HepG2 (cell line): ENCODE data around the gene HAUS7. TPM values are rescaled to one million over a fixed set of nuclear protein-coding genes. Genes with fewer than 3 reads are reported as not detected.

Experiments used
- ATAC-seq: fragments of 200-7000 bp; cut with Tn5 transposase; 3 replicates; pipeline ENCODE4 v1.9.1; 2020; ENCODE audit warnings: mild to moderate bottlenecking, moderate library complexity
- BruUV-seq: library from RNA; stranded (reverse); fragments of 400-500 nt; replicated peaks from 2 replicates; lab custom pipeline; 2021; lab: Mats Ljungman, UMichigan
- CTCF ChIA-PET: fragments of 300-600 bp; formaldehyde crosslinking; extraction: SDS; loops from one replicate; lab custom pipeline; 2021; ENCODE audit warnings: low total read pairs, inconsistent platforms, low intra/inter-chr PET ratio; lab: Yijun Ruan, JAX
- POLR2A ChIA-PET: fragments of 350-600 bp; sonication (Branson Sonifier 250); formaldehyde crosslinking; loops from one replicate; lab custom pipeline; 2020; ENCODE audit warnings: antibody characterized with exemption, inconsistent platforms; lab: Yijun Ruan, JAX
- DNase-seq: peaks from one replicate; pipeline ENCODE4 v3.0.0-alpha.2; 2015; ENCODE audit warnings: low spot score
- FAIRE-seq: peaks from 3 replicates; lab custom pipeline; 2011; peaks lifted over from hg19 to GRCh38; lab: Jason Lieb, UNC
- H2AFZ ChIP-seq: one replicate; pipeline ENCODE4 v1.6.1; 2011; ENCODE audit warnings: low read length, inconsistent platforms
- H3K27ac ChIP-seq: fragments of 300-600 bp; 3 replicates; pipeline ENCODE4 v1.8.0; 2011; ENCODE audit warnings: mixed run types, mild to moderate bottlenecking, mixed read lengths, low read length, inconsistent platforms; ENCODE audit not compliant: insufficient read depth; ENCODE audit errors: extremely low read length
- H3K27me3 ChIP-seq, 2 experiments: fragments of 200-600 bp in 1 of 2; 2 replicates in 1 of 2; 3 replicates in 1 of 2; pipeline versions ENCODE4 v1.6.0 to v1.8.0; 2011; ENCODE audit warnings: low read length in 2 of 2, mild to moderate bottlenecking in 2 of 2, moderate library complexity in 2 of 2, inconsistent platforms in 1 of 2; ENCODE audit not compliant: insufficient read depth in 2 of 2, control insufficient read depth in 1 of 2
- H3K36me3 ChIP-seq, 2 experiments: fragments of 200-600 bp in 1 of 2; replicated peaks in 1 of 2; 2 replicates in 1 of 2; 3 replicates in 1 of 2; pipeline versions ENCODE4 v1.5.1 to v1.8.0; 2011; ENCODE audit warnings: low read length in 2 of 2, inconsistent platforms in 1 of 2; ENCODE audit not compliant: insufficient read depth in 2 of 2, control insufficient read depth in 1 of 2
- H3K4me1 ChIP-seq: 2 replicates; pipeline ENCODE4 v1.5.1; 2012; ENCODE audit warnings: low read length, inconsistent platforms; ENCODE audit not compliant: insufficient read depth
- H3K4me2 ChIP-seq: 2 replicates; pipeline ENCODE4 v1.6.0; 2011; ENCODE audit warnings: low read depth, low read length, inconsistent platforms
- H3K4me3 ChIP-seq, 3 experiments: fragments of 200-600 bp in 1 of 3; sonication (generic), shearing (Covaris generic) in 1 of 3; replicated peaks in 1 of 3; 2 replicates each; pipeline ENCODE4 v1.5.1; 2011 to 2016; ENCODE audit warnings: low read length in 3 of 3, inconsistent platforms in 2 of 3, low read depth in 2 of 3, mild to moderate bottlenecking in 2 of 3, control low read depth in 1 of 3, mixed read lengths in 1 of 3; ENCODE audit not compliant: insufficient read depth in 1 of 3
- H3K79me2 ChIP-seq: one replicate; pipeline ENCODE4 v1.6.1; 2011; ENCODE audit warnings: low read length, inconsistent platforms; ENCODE audit not compliant: insufficient read depth
- H3K9ac ChIP-seq: 2 replicates; pipeline ENCODE4 v1.6.0; 2011; ENCODE audit warnings: mild to moderate bottlenecking, low read depth, low read length, inconsistent platforms; ENCODE audit not compliant: insufficient read depth
- H3K9me3 ChIP-seq: 2 replicates; pipeline ENCODE4 v1.5.1; 2012; ENCODE audit warnings: mild to moderate bottlenecking, low read length
- H4K20me1 ChIP-seq: 2 replicates; pipeline ENCODE4 v1.6.0; 2011; ENCODE audit warnings: inconsistent platforms, mild to moderate bottlenecking, low read length, moderate library complexity; ENCODE audit not compliant: insufficient read depth
- ELF3 ChIP-seq: IDR thresholded peaks from 2 replicates; pipeline ENCODE4 v1.6.1; 2016; ENCODE audit warnings: missing genetic modification reagents, missing compliant biosample characterization
- FOXK1 ChIP-seq: sonication (generic); formaldehyde crosslinking; IDR thresholded peaks from 2 replicates; pipeline ENCODE4 v1.4.0; 2020; ENCODE audit warnings: low read depth, missing genetic modification reagents, borderline replicate concordance
- IRF9 ChIP-seq: sonication (generic); formaldehyde crosslinking; IDR thresholded peaks from 2 replicates; pipeline ENCODE4 v1.8.0; 2022; ENCODE audit warnings: missing genetic modification reagents, mild to moderate bottlenecking, borderline replicate concordance
- MED13 ChIP-seq: sonication (generic); formaldehyde crosslinking; IDR thresholded peaks from 2 replicates; pipeline ENCODE4 v1.5.0; 2020; ENCODE audit warnings: missing genetic modification reagents
- NRL ChIP-seq: sonication (generic); formaldehyde crosslinking; IDR thresholded peaks from 2 replicates; pipeline ENCODE4 v1.5.0; 2020; ENCODE audit warnings: missing genetic modification reagents, mild to moderate bottlenecking, moderate library complexity, borderline replicate concordance
- POLR2AphosphoS5 ChIP-seq: IDR thresholded peaks from 2 replicates; pipeline ENCODE4 v1.6.1; 2012; ENCODE audit warnings: low read depth, low read length
- RELA ChIP-seq: sonication (generic); formaldehyde crosslinking; IDR thresholded peaks from 2 replicates; pipeline ENCODE4 v1.4.0; 2020; ENCODE audit warnings: missing genetic modification reagents
- RFX5 ChIP-seq: IDR thresholded peaks from 2 replicates; pipeline ENCODE4 v1.6.1; 2011; ENCODE audit warnings: low read depth, low read length, improper control_type of control experiment
- SNAPC2 ChIP-seq: sonication (generic); formaldehyde crosslinking; IDR thresholded peaks from 2 replicates; pipeline ENCODE4 v1.8.1; 2022; ENCODE audit warnings: mild to moderate bottlenecking, missing genetic modification reagents
- SOX6 ChIP-seq, 2 experiments: fragments of 450-650 bp in 1 of 2; sonication (generic) in 1 of 2; formaldehyde crosslinking in 1 of 2; IDR thresholded peaks; 2 replicates each; pipeline versions ENCODE4 v1.4.0 to v1.6.1; 2017 to 2020; ENCODE audit warnings: antibody characterized with exemption in 1 of 2, mild to moderate bottlenecking in 1 of 2, missing genetic modification reagents in 1 of 2
- XBP1 ChIP-seq: sonication (generic); formaldehyde crosslinking; IDR thresholded peaks from 2 replicates; pipeline ENCODE4 v1.5.0; 2020; ENCODE audit warnings: missing genetic modification reagents
- ZBTB43 ChIP-seq: sonication (generic); formaldehyde crosslinking; conservative IDR thresholded peaks from 2 replicates; pipeline ENCODE4 v1.4.0; 2020; ENCODE audit warnings: missing genetic modification reagents
- ZNF549 ChIP-seq: sonication (generic); formaldehyde crosslinking; IDR thresholded peaks from 2 replicates; pipeline ENCODE4 v1.5.0; 2020; ENCODE audit warnings: missing genetic modification reagents
- ZNF564 ChIP-seq: sonication (generic); formaldehyde crosslinking; IDR thresholded peaks from 2 replicates; pipeline ENCODE4 v1.8.1; 2023; ENCODE audit warnings: mild to moderate bottlenecking, missing genetic modification reagents
- ZNF850 ChIP-seq: sonication (generic); formaldehyde crosslinking; conservative IDR thresholded peaks from 2 replicates; pipeline ENCODE4 v1.9.0; 2021; ENCODE audit warnings: mild to moderate bottlenecking, missing genetic modification reagents
- ZSCAN25 ChIP-seq: sonication (generic); formaldehyde crosslinking; IDR thresholded peaks from 2 replicates; pipeline ENCODE4 v1.8.0; 2022; ENCODE audit warnings: mild to moderate bottlenecking, missing genetic modification reagents
- WGBS: methylation state at CpG from one replicate; pipeline ENCODE4 v1.1.6; 2017; ENCODE audit warnings: low lambda C conversion rate; 5-methylcytosine and 5-hydroxymethylcytosine counted together
- in situ Hi-C: cut with HindIII; loops from 2 replicates; pipeline ENCODE4 v1.10.0; 2017; ENCODE audit warnings: low pct_unique_long_range_greater_than_20kb; ENCODE audit not compliant: extremely low pct_ligation_motif_present
- intact Hi-C: fragments of 100-400 bp; cut with micrococcal nuclease; formaldehyde crosslinking; loops from one replicate; pipeline ENCODE4 v1.10.0; 2022; ENCODE audit not compliant: unreplicated experiment
- polyA plus RNA-seq, 8 experiments: library from polyadenylated mRNA; depleted of rRNA in 3 of 8; stranded (reverse) in 7 of 8; unstranded in 1 of 8; fragments of >200 nt; fragmentation: Illumina TruSeq in 4 of 8; extraction: Trizol in 4 of 8; gene quantifications; 2 replicates each; pipeline versions ENCODE4 v1.2.1 to v1.2.3, GENCODE V29; 2011 to 2016; ENCODE audit warnings: low read depth in 4 of 8, missing spikeins in 1 of 8, mixed read lengths in 1 of 8; ENCODE audit not compliant: insufficient read depth in 1 of 8
- total RNA-seq, 5 experiments: library from RNA; depleted of rRNA; stranded (reverse); fragments of >200 nt; fragmentation: Illumina TruSeq; extraction: Trizol; gene quantifications; 2 replicates each; pipeline ENCODE4 v1.2.3, GENCODE V29; 2016; ENCODE audit warnings: low read depth in 1 of 5
- TF ChIP-seq, protein P1 (sequence below): IDR thresholded peaks from 2 replicates; pipeline ENCODE4 v1.6.1; 2016; ENCODE audit warnings: missing biosample characterization, missing genetic modification reagents, low read depth

The HAUS7 gene
- total and polyA plus RNA-seq, 2 of the 13 experiments (the other 11 are each of a cell fraction or from before 2014, with no cell fraction given), result 10.9 to 42.4 TPM

- H3K4me2 ChIP-seq, result no peak overlapping the region
- in situ Hi-C loops (no loop called here), intact Hi-C loops (no loop called here)
- no peaks in the 10 kb centered on the region for H3K4me1 ChIP-seq
- no peak overlapping the region for H3K27ac ChIP-seq
- H2AFZ ChIP-seq, result no peak overlapping the region
- H3K9ac ChIP-seq, result no peak overlapping the region
- no peaks in the 10 kb centered on the region; a peak in 1 of 5 replicates for H3K27me3 ChIP-seq
- no peaks in the 10 kb centered on the region for H3K36me3 ChIP-seq
- CTCF ChIA-PET, result no interaction called here
- ATAC-seq, result no peak
- FAIRE-seq, result no peak
- H3K4me3 ChIP-seq, result no peak overlapping the region
- H4K20me1 ChIP-seq, result no peaks in the 10 kb centered on the region
- no peaks in the 10 kb centered on the region for H3K9me3 ChIP-seq
- DNase-seq, result no peak
- no TSS peak for BruUV-seq
- POLR2A ChIA-PET, result no interaction called here
- TF ChIP-seq RELA (CRISPR knock-in tag), result no peak
- no peak for TF ChIP-seq ZSCAN25
- no peak for TF ChIP-seq SOX6 (IDR thresholded peaks at IDR 0.05)
- TF ChIP-seq SOX6 (CRISPR knock-in tag; IDR thresholded peaks at IDR 0.05), result no peak
- no peak for TF ChIP-seq FOXK1 (CRISPR knock-in tag)
- TF ChIP-seq ZNF564, result no peak
- WGBS, result no CpG with 5 or more reads among the region's 17 CpGs
- H3K79me2 ChIP-seq, result no peaks in the 10 kb centered on the region
Observed at GRCh38 chrX:153433781-153434285, 36.5 kb downstream of the HAUS7 start.

DNA sequence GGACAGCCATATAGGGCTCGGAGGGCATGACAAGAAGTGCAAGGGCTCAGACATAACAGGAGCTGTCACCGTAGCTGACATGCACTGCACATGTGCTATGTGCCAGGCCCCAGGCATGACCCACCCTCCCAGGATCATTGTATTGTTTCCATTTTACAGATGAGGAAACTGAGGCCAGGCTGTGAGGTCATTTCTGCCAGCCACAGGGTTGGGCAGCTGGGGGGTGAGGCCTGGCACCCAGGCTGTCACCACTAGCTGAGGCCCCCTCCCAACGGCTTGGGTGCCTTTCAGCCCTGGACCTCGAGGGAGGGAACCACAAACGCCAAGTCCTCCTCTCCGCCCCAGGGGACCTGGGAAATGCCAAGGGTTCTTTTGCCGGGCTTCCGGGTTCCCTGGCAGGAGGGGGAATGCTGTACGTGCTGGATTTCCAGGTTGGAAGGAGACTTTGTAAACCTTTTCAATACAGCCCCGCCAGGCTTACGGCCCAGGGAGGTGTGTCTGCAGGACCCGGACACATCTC is 37.2 kb downstream of the HAUS7 start:
- ChIA-PET CTCF (no interaction called here), POLR2A (no interaction called here)
- Histone ChIP-seq H4K20me1 (no peaks in the 10 kb centered on the region), H3K27me3 (no peaks in the 10 kb centered on the region; a peak in 1 of 5 replicates), H2AFZ (no peak overlapping the region), H3K36me3 (no peaks in the 10 kb centered on the region), H3K4me1 (no peaks in the 10 kb centered on the region), H3K4me3 (no peak overlapping the region), H3K27ac (no peak overlapping the region), H3K79me2 (no peaks in the 10 kb centered on the region), H3K9ac (no peak overlapping the region), H3K9me3 (no peaks in the 10 kb centered on the region), H3K4me2 (no peak overlapping the region)
- DNase-seq (no peak), ATAC-seq (no peak), FAIRE-seq (no peak)
- no CpG with 5 or more reads among the region's 12 CpGs for WGBS
- in situ Hi-C loops, result no loop called here
- intact Hi-C loops, result no loop called here
- no TSS peak for BruUV-seq
- TF ChIP-seq ZNF850, result no peak
- TF ChIP-seq, protein P1, sequence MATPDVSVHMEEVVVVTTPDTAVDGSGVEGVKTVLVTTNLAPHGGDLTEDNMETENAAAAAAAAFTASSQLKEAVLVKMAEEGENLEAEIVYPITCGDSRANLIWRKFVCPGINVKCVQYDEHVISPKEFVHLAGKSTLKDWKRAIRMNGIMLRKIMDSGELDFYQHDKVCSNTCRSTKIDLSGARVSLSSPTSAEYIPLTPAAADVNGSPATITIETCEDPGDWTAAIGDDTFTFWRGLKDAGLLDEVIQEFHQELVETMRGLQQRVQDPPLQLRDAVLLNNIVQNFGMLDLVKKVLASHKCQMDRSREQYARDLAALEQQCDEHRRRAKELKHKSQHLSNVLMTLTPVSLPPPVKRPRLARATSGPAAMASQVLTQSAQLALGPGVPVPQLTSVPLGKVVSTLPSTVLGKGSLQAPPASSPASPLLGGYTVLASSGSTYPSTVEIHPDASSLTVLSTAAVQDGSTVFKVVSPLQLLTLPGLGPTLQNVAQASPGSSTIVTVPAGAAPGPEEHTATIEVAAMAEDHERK (CRISPR knock-in tag), result no peak
- no peak for TF ChIP-seq POLR2AphosphoS5
- no peak for TF ChIP-seq ZNF549 (CRISPR knock-in tag)
- TF ChIP-seq NRL (CRISPR knock-in tag), result no peak
- TF ChIP-seq XBP1 (CRISPR knock-in tag), result no peak
- TF ChIP-seq SNAPC2, result no peak
- no peak for TF ChIP-seq ZBTB43 (CRISPR knock-in tag)
- TF ChIP-seq RFX5, result no peak
- no peak for TF ChIP-seq MED13 (CRISPR knock-in tag)
- TF ChIP-seq IRF9, result no peak
- TF ChIP-seq ELF3 (CRISPR knock-in tag), result no peak
